VCaP (cell line): Measurements from ENCODE around the gene SHISA6.

Experiments used
- H3K27ac ChIP-seq: fragments of 450-650 bp; 2 replicates; pipeline ENCODE4 v1.5.1; 2017
- TF ChIP-seq, protein P1 (sequence below): fragments of 450-650 bp; conservative IDR thresholded peaks from 2 replicates; pipeline ENCODE4 v1.5.1; 2017; ENCODE audit warnings: mild to moderate bottlenecking, moderate library complexity

SHISA6 gene

DNA sequence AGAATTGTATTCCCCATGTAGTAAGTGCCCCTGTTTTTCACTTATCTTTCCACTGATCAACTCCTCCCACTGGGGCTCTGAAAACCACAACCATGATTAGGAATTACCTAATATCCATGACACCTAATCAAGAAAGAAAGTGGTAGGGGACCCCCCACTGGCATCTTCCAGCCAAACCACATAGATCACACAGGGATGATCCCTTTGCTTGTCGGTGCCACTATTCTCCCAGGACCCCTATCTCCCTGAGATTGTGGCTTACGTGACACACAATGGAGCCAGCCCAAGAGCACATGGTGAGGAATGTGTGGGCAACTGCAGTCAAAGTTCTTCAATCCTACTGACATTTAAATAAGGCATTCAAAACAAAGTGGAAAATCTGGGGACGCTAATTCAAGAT is 339.7 kb downstream of the SHISA6 start:
- TF ChIP-seq, protein P1, sequence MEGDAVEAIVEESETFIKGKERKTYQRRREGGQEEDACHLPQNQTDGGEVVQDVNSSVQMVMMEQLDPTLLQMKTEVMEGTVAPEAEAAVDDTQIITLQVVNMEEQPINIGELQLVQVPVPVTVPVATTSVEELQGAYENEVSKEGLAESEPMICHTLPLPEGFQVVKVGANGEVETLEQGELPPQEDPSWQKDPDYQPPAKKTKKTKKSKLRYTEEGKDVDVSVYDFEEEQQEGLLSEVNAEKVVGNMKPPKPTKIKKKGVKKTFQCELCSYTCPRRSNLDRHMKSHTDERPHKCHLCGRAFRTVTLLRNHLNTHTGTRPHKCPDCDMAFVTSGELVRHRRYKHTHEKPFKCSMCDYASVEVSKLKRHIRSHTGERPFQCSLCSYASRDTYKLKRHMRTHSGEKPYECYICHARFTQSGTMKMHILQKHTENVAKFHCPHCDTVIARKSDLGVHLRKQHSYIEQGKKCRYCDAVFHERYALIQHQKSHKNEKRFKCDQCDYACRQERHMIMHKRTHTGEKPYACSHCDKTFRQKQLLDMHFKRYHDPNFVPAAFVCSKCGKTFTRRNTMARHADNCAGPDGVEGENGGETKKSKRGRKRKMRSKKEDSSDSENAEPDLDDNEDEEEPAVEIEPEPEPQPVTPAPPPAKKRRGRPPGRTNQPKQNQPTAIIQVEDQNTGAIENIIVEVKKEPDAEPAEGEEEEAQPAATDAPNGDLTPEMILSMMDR: no peak
- no peak overlapping the region for H3K27ac ChIP-seq

DNA sequence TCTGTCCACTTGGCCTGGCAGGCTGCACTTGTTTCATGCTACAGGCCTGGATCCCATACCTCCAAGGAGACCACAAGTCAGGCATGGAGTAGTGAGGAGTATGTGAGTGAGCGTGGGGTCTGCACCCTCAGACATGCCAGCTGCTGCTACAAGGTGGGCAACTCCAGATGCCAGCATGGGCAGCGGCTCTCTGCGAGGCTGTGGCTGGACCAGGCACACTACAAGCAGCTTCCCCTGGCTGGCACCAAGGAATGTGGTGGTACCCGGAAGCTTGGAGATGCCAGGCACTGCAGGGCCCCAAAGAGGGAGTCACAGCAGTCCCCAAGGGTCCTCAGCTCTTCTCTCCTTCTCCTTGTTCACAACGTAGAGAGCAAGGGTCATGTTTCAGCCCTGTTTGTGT is 341.2 kb downstream of the SHISA6 start:
- TF ChIP-seq, protein P1: no peak
- no peak overlapping the region for H3K27ac ChIP-seq

DNA sequence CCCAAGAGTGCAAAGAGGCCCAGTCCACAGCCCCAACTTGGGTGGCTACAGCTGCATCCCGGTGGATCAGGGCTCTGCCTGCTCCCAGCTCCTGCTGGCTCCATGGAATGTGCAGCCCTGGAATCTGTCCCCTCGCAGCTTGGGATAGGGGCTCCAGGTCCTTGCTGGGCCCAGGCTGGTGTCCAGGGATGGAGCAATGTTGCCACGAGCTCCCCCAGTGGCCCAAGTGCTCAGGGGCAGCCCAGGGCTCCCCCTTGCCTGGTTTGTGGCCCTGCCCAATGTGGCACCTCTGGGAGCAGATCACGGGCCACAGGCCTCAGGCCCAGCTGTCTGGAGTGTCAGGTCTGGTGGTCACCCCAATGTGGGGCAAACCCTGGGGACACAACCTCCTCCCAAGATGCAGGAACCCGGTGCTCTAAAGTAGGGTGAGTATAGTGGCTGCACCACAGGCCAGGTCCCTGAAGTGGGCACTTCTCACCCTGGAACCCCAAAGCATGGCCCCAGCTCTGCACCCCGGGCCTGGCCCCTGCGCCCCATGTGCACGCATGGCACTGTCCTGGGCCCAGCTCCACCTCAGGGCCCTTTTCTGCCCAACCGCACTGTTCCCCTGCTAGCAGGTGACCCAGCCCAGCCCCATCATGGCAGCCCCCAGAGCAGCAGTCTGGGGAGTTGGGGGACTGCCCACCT is 342.4 kb downstream of the SHISA6 start:
- no peak overlapping the region for H3K27ac ChIP-seq
- TF ChIP-seq, protein P1: no peak

DNA sequence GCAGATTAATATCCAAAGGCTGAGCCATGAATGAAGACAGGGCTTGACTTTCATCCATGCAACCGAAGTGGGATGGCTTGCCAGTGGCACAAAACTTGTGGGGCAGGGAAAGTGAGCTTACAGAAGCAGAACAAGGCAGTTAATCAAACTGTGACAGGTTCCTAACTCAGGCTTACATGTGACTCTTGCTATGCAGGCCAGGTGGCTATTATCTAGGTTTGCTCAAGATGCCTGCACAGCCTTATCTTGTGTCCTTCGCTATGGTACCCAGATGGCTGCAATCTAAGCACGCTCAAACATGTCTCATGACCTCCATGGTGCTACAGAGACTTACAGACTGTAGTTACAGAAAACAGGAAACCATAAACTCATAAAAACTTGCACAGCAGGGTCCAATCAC is 348.7 kb downstream of the SHISA6 start:
- TF ChIP-seq, protein P1: no peak
- no peak overlapping the region for H3K27ac ChIP-seq

DNA sequence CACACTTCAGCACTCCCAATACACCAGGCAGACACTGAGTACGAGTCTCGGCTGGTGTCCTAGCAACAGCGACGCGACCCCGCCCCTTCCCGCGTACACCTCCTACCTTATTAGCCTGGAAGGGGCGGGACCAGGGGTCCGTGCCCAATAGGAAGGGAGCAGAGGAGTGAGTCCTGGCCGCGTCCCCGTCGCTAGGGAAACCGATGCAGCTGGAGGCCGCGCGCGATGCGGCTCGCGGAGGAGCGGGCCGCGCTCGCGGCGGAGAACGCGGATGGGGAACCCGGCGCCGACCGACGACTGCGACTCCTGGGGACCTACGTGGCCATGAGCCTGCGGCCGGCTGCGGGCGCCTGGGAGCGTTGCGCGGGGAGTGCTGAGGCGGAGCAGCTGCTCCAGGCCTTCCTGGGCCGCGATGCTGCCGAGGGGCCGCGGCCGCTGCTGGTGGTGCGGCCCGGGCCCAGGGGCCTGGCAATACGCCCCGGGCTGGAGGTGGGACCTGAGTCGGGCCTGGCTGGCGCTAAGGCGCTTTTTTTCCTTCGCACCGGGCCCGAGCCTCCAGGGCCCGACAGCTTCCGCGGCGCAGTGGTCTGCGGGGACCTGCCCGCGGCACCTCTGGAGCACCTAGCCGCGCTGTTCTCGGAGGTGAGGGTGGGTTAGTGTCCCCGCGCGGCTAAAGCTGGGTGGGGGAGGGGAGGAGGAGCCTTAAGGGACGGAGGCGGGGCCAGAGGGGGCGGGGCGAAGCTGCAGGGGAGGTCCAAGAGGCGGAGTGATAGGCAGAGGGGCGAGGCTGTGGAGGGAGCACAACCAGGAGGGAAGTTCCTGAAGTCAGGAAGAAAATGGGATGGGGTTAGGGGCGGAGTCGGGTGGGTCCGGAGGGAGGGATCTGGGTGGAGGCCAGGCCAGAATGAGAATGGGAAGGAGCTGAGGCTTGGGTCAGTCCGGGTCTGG is 357.5 kb downstream of the SHISA6 start, which contains the start of gene DNAH9:
DNAH9 (plus strand) TSS at position 197 of the 948 bp plus-strand sequence; CDS start at position 226, 29 bp downstream.
- TF ChIP-seq, protein P1: no peak
- H3K27ac ChIP-seq: peak within 1 kb of the TSS; percentile 42

DNA sequence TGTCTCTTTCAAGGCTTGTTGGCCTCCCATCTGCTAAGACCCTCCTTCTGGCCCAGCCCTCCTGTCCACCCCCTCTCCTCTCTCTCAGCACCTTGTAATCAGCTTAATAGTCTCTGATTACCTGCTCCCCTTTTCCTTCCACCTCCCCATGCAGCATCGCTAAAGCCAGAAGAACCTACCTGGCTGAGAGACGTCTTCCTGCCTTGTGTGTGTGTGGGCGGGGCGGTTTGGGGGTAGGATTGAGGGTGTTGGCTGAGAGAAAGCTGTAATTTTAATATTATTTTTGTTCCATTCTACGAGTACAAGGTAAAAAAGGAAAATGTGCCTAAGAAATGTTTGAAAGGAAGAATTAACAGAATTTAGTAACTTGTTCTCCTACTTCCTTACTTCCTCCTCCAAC is 360.6 kb downstream of the SHISA6 start:
- TF ChIP-seq, protein P1: no peak
- no peak overlapping the region for H3K27ac ChIP-seq

DNA sequence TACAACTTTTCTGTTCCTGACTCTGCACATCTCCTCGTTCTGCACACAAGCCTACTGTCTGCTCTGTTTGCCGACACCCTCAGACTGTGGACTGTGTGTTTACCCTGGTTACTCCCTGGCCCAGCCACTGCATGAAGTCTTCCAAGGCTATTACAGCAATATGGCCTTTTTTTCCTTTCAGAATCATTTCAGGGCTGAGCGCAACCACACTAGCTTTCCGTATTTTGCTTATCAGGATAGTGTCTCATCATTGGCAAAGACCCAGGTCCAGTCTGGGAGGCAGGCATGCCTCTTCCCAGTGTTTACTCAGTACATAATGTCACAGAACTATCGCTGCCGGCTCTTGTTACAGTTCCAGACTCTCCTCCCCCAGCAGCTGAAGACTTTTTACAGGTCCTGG is 367.4 kb downstream of the SHISA6 start:
- TF ChIP-seq, protein P1: no peak
- H3K27ac ChIP-seq: peak overlapping the region; percentile 86
